RWPE1 (cell line): ENCODE data around the gene FERMT2.
"Not testable (repeated sequence)": the region's sequence is repeated elsewhere in the genome, so short reads cannot be mapped to it uniquely, and the experiment has no call there.

Experiments
- CTCF ChIA-PET: fragments of 350-600 bp; sonication (Branson Sonifier 250); formaldehyde crosslinking; extraction: SDS; loops from one replicate; lab custom pipeline; 2021; lab: Yijun Ruan, JAX
- POLR2A ChIA-PET: fragments of 400-600 bp; formaldehyde crosslinking; extraction: SDS; loops from one replicate; lab custom pipeline; 2020; ENCODE audit warnings: antibody characterized with exemption; ENCODE audit not compliant: low non-redundant PET; lab: Yijun Ruan, JAX
- DNase-seq: peaks from one replicate; pipeline ENCODE4 v3.0.0; 2012; ENCODE audit warnings: low spot score
- H3K27ac ChIP-seq: fragments of 450-650 bp; 2 replicates; pipeline ENCODE4 v1.5.1; 2017
- CTCF ChIP-seq: fragments of 450-650 bp; conservative IDR thresholded peaks from 2 replicates; pipeline ENCODE4 v1.5.1; 2017; ENCODE audit warnings: low read depth, mild to moderate bottlenecking

The FERMT2 gene

GRCh38 chr14:52873694-52874093 lies 77.2 kb downstream of the FERMT2 start:
- H3K27ac ChIP-seq = no peak overlapping the region
- TF ChIP-seq CTCF = no peak
- DNase-seq = peak; percentile 13
- ChIA-PET POLR2A (interaction anchor here (0.7 kb wide), 1 partner anchor 27 kb away, joined by 7 read pairs; no protein-coding TSS in a partner anchor), CTCF (no interaction called here)

GRCh38 chr14:52873065-52873464 lies 77.8 kb downstream of the FERMT2 start:
- no peak for TF ChIP-seq CTCF
- DNase-seq = no peak
- H3K27ac ChIP-seq = no peak overlapping the region
- CTCF ChIA-PET = no interaction called here
- POLR2A ChIA-PET = no interaction called here

- no peak overlapping the region for H3K27ac ChIP-seq
- TF ChIP-seq CTCF = no peak
- ChIA-PET CTCF (interaction anchor here (1.0 kb wide), 1 partner anchor 10 kb away, joined by 3 read pairs; no protein-coding TSS in a partner anchor), POLR2A (no interaction called here)
- DNase-seq = no peak
Measured at GRCh38 chr14:52871606-52872005, 79.2 kb downstream of the FERMT2 start.

GRCh38 chr14:52868911-52869618 lies 81.8 kb downstream of the FERMT2 start:
- ChIA-PET CTCF (no interaction called here), POLR2A (no interaction called here)
- no peak for TF ChIP-seq CTCF
- no peak for DNase-seq
- no peak overlapping the region for H3K27ac ChIP-seq

- POLR2A ChIA-PET, CTCF ChIA-PET, DNase-seq, H3K27ac ChIP-seq: not testable (repeated sequence)
Measured at GRCh38 chr14:52864893-52865292, 86.0 kb downstream of the FERMT2 start.

GRCh38 chr14:52863334-52863700 lies 87.5 kb downstream of the FERMT2 start:
- POLR2A ChIA-PET = no interaction called here
- no peak for TF ChIP-seq CTCF
- DNase-seq = no peak
- no peak overlapping the region for H3K27ac ChIP-seq
- CTCF ChIA-PET = interaction anchor here (0.5 kb wide), 1 partner anchor 33 kb away, joined by 5 read pairs; no protein-coding TSS in a partner anchor

GRCh38 chr14:52862632-52863333 lies 88.1 kb downstream of the FERMT2 start:
- ChIA-PET CTCF (interaction anchor here (0.5 kb wide), 1 partner anchor 32 kb away, joined by 5 read pairs; no protein-coding TSS in a partner anchor), POLR2A (no interaction called here)
- DNase-seq = peak; percentile 20
- TF ChIP-seq CTCF = no peak
- no peak overlapping the region for H3K27ac ChIP-seq
